GM19438 (cell line): ENCODE results near the gene CENPS.
A peak's percentile ranks its signal among the peaks of the same experiment; 100 is the strongest.
"Not testable (repeated sequence)": the region's sequence is repeated elsewhere in the genome, so short reads cannot be mapped to it uniquely, and the experiment has no call there.

Experiments
- ATAC-seq: cut with Tn5 transposase; IDR thresholded peaks from one replicate; pipeline ENCODE4 v1.9.1; 2021; ENCODE audit warnings: low read depth; ENCODE audit not compliant: unreplicated experiment

Gene CENPS

DNA sequence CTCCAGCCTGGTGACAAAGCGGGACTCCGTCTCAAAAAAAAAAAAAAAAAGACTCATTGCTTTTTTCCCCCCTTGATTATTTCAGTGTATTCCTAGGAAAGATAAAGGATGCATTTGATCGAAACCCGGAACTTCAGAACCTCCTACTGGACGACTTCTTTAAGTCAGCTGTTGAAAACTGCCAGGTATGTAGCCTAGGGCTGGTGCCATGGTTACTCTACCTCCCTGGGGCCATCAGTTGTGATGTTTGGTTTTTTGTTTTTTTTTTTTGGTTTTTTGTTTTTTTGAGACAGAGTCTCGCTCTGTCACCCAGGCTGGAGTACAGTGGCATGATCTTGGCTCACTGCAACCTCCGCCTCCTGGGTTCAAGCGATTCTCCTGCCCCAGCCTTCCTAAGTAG is 11.5 kb upstream of the CENPS start:
- not testable (repeated sequence) for ATAC-seq

DNA sequence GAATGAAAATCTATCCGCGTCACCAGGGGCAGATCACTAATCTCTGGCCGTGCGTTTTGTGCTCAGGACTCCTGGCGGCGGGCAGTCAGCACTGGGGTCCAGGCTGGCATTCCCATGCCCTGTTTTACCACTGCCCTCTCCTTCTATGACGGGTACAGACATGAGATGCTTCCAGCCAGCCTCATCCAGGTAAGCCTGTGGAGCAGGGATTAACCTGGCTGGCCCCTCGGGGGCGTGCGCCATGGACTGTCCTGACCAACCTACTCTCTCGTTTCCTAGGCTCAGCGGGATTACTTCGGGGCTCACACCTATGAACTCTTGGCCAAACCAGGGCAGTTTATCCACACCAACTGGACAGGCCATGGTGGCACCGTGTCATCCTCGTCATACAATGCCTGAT is 10.9 kb upstream of the CENPS start:
- ATAC-seq = no peak

DNA sequence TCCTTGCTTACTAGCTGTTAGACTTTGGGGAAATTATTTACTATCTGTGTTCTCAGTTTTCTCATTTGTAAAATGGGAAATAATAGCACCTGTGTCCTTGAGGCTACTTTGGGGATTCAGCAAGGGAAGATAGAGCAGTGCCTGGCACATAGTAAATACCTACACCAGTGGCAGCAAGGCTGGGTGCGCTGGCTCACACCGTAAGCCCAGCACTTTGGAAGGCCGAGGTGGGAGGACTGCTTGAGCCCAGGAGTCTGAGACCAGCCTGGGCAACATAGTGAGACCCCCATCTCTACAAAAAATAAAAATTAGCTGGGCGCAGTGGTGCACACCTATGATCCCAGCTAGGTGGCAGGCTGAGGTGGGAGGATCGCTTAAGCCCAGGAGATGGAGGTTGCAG is 8.6 kb upstream of the CENPS start:
- ATAC-seq = no peak

DNA sequence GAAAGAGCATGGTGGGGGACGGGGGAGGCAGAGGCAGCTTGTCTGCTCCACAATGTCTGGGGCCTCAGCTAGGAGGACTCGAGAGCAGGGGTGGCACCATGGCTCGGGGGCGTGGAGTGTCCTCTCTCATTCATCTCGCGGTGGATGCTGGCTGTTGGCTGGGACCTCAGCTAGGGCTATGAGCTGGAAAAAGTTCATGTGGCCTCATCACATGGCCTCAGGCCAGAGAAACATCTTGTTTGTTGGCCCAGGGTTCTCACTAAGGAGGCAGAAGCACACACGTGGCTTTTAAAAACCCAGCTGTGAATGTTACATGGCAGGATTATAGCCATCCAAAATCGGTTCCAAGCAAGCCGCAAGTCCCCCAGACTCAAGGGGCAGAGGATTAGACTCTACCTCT is 6.2 kb upstream of the CENPS start:
- ATAC-seq = no peak

DNA sequence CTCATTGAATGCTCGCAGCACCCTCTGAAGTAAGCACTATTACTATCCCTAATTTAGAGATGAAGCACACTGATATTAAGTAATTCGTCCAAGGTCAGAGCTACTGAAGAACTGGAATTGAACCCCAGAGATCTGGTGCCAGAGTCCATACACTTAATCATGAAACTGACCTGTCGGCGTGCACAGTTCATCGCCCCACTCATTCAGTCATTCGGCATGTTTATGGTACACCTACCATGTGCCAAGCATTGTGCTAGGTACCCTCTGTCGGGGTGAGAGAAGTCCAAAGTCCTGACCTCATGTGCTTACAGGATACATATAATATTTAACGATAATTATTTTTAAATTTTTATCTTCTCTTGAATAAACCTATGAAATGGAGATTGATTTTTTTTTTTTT is 5.6 kb upstream of the CENPS start:
- ATAC-seq = no peak

DNA sequence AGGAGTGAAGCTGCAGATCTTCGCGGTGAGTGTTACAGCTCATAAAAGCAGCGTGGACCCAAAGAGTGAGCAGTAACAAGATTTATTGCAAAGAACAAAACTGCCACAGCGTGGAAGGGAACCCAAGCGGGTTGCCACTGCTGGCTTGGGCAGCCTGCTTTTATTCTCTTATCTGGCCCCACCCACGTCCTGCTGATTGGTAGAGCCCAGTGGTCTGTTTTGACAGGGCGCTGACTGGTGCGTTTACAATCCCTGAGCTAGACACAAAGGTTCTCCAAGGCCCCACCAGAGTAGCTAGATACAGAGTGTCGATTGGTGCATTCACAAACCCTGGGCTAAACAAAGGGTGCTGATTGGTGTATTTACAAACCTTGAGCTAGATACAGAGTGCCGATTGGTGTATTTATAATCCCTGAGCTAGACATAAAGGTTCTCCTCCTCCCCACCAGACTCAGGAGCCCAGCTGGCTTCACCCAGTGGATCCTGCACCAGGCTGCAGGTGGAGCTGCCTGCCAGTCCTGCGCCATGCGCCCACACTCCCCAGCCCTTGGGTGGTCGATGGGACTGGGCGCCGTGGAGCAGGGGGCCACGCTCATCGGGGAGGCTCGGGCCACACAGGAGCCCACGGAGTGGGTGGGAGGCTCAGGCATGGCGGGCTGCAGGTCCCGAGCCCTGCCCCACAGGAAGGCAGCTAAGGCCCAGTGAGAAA is 4.3 kb upstream of the CENPS start:
- not testable (repeated sequence) for ATAC-seq

DNA sequence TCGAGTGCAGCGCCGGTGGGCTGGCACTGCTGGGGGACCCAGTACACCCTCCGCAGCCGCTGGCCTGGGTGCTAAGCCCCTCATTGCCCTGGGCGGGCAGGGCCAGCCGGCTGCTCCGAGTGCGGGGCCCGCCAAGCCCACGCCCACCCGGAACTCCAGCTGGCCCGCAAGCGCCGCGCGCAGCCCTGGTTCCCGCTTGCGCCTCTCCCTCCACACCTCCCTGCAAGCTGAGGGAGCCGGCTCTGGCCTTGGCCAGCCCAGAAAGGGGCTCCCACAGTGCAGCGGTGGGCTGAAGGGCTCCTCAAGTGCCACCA is 3.7 kb upstream of the CENPS start:
- ATAC-seq = not testable (repeated sequence)

DNA sequence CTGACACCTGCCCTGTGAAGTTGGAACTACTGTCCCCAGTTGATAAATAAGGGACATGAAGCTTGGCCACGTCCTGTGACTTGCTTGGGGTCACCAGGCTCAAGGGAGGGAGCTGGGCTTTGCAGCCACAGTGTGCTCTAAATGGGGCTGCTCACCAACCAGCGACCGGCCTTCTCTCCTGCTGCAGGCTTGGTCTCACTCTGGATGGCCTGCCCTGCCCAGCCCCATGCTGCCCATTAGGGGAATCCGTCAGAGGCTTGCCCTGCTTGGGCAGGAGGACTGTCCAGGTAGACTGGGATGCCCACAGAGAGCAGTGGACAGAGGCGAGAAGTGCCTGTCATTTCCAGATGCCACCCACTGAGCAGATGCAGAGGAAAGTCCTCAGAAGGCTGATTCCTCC is 1.2 kb upstream of the CENPS start:
- ATAC-seq = no peak

DNA sequence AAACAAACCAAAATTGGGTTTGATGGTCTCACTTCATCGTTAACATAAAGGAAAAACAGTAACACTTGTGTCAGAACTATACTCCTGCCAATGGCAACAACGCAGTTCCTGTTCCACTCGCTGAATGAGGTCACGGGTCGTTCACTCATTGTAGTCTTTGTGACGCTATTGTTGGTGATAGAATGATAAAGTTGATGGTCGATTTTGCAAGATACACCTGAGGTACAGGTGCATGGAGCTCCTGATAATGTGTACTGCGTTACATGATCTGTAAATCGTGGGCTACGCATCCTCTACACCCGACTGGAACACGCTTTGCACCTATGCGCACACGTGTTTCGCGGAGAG is 391 bp upstream of the CENPS start:
- peak; percentile 29 for ATAC-seq

DNA sequence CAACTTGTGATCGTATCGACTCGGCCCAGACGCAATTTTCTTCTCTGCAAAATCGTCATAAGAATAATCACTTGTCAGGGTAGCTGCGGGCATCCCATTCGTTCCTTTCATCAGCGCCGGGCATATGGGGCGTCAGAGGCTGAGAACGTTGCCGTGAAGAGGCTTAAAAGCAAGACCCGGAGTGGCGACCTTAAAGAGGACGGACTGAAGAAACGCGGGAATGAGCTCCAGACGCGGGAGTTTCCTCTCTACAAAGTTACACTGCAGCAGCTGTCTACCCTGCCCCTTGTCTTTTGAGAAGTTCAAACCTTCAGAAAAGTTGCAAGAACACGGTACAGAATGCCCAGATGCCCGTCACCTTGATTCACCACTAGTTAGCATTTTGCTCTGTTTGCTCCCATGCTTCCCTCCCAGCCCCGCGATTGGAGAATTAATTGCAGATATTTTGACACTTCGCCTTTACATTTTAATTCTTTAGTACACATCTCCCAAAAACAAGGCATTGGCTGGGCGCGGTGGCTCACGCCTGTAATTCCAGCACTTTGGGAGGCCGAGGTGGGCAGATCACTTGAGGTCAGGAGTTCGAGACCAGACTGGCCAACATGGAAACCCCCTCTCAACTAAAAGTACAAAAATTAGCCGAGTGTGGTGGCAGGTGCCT is 967 bp downstream of the CENPS start:
- ATAC-seq = no peak

DNA sequence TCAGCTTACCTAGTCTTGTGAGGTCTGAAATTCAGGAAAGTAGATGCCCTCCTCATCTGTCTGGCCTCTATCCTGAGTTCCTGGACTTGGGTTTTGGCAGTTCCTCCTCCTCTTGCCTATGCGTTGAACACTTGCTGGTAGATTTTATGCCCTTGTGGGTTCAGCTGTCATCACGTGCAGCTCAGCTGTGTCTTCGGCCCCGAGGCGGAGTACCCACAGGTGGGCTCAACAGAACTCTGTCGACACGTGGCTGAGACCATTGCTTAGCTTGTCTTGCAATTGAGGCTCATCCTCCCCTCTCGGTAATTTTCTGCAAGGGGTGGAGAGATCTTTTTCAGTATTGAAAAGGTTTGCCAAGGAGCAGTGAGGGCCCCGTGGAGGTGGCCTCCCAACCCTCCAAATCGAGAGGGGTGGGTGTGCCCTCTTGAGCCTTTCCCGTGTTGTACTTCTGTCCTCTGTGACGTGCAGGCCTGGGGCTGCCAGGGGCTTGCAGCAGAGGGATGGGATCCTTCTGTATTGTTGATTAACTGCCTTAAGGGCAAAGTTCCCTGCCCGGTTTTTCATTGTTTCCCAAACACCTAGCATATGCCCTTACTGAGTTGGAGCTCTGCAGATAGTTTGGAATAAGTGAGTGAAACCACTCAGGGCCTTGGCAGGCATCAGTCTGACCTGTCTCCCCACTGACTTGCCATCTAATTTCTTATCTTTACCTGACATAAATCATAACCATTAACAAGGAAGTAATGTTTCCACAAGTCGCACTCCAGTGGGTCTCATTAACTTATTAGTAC is 2.9 kb downstream of the CENPS start:
- ATAC-seq = no peak

DNA sequence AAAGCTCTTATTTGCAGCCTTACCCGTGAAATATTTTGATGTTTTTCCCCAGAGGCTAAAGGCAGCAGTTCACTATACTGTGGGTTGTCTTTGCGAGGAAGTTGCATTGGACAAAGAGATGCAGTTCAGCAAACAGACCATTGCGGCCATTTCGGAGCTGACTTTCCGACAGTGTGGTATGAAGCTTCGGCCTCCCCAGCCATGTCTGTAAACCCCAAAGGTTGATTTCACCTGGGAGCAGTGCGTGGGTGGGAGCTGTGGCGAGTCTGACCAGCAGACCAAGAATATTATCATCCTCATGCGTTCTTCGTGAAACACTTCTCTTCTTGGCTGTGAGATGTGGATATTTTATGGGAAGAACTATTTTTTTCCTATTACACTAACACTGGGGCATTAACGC is 3.6 kb downstream of the CENPS start:
- no peak for ATAC-seq

DNA sequence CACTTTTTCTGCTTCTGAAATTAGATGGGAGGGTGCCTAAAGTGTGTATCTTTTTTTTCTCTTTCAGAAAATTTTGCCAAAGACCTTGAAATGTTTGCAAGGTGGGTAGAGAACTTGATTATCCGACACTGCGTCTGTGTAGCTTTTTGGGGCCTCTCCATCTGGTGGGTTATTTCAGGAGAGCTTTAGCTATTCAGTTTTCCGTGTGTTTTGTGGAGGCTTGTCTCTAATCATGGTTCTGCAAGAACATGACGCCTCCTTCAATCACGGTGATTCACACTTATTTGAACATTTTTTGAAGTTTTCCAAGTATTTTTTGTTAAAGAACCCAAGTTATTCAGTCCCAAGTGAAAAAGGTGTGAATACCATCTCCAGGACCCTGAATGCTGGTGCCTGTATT is 4.4 kb downstream of the CENPS start:
- ATAC-seq = no peak

DNA sequence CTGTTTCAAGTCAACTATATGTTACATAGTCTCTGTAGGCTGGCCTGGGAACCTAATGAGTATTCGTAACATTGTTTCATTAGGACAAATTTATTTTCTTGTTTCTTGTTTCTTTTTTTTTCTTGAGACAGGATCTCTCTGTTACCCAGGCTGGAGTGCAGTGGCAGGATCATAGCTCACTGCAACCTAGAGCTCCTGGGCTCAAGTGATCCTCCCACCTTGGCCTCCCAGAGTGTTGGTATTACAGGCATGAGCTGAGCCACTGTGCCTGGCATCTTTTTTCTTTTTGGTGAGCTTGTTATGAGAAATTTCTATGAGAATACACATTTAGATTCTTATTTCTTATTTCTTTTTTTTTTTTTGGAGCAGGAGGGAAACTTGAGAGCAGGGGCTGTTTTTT is 6.8 kb downstream of the CENPS start:
- ATAC-seq = no peak

DNA sequence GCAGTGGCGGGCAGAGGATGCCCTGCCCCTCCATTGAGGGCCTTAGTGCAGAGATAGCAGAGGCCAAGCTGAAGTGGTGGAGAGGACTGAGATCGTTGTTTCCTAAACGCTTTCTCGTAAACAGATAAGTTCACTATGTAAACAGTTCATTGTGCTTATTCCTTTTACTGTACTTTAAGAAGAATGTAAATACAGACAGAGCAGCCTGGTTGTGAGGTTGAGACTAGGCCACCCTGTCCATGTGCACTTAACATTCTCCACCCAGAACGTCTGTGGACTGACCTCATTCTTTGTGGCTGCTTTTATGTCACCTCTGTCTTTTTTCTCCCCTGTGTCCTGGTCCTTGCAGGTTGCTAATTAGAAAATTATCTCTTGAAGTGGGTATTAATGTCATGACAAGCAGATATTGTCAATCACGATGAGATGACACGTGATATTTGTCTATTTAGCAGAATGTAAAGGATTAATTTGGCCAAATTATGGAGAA is 8.5 kb downstream of the CENPS start:
- no peak for ATAC-seq

DNA sequence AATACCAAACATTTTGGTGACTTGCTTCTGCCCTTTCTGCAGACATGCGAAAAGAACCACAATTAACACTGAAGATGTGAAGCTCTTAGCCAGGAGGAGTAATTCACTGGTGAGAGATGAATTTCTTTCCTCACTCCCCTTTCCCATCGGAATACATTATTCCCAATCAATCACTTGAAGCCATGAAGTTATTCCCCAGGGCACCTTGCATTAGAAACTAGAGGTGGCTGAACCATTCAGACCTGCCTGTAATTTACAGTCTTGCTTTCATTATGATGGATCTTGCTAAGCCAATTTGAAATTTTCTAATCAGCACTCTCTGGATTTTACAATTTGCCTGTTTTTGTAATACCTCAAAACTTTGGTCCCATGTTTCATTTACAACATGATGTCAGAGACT is 10.1 kb downstream of the CENPS start:
- ATAC-seq = no peak

DNA sequence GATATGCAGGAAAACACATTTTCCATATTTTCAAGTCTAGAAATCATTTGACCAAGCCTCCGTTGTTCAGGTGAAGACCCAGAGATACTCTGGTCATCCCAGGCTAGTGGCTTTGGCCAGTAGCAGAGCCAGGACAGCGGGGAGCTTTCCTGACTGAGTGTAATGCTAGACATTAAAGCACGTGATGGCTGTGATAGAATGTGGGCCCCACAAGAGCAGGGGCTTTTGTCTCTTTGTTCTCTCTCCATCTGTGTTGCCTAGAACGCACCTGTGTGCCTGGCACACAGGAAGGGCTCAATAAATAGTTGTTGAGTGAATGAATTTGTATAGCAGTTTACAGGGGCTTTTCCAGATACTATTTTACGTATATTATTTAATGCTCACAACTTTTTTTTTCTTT is 10.6 kb downstream of the CENPS start:
- ATAC-seq = no peak

DNA sequence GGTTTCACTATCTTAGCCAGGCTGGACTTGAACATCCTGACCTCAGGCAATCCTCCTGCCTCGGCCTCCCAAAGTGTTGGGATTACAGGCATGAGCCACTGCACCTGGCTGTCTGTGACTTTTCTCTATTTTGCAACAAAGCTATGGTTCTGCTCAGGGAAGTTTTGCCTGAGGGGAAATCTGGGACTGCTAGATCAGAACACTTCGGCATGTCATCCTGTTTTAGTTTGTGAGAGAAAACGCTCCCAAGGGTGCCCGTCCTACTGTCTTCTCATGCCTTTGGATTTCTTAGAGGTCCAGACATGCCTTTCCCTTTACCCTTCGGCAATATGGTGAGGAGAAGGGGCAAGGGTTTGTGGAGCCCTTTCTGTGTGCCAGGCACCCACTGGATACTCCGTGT is 14.0 kb downstream of the CENPS start:
- ATAC-seq = no peak

DNA sequence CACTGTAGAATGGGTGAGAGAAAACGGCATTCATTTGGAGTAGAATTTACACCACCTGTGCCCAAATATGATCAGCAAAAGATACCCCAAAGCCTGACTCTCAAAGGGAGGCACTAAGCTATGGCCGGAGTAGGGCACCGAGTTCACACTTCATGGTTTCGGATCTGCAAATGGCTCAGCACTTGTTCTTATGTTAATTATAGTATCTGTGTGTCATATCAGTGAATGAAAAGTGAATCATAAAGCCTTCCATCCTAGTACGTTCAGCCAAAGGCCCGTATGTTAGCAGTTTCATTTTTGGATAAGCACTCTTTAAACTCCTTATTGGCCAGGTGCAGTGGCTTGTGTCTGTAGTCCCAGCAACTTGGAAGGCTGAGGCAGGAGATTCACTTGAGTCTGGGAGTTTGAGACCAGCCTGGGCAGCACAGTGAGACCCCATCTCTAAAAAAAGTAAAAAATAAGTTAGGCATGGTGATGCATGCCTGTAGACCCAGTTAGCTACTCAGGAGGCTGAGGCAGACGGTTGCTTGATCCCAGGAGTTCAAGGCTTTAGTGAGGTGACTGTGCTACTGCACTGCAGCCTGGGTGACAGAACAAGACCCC is 14.7 kb downstream of the CENPS start:
- no peak for ATAC-seq

DNA sequence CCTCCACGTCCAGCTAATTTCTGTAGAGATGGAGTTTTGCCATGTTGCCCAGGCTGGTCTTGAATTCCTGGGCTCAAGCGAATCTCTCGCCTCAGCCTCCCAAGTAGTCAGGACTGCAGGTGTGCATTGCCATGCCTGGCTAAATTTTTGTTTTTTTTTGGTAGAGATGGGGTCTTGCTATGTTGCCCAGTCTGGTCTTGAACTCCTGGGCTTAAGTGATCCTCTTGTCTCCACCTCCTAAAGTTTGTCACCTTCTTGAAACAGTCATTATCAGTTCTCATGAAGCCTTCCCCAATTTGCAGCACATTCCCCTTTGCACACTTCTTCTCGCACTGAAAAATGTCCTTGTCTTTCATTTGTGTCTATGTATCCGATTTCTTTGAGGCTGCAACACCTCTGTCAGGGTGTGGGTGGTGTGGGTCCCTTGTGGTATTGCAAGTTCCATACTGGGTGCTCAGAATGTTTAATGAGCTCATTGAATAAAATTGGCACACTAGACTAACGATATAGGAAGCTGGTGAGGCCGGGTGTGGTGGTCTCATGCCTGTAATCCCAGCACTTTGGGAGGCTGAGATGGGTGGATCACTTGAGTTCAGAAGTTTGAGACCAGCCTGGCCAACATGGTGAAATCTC is 16.7 kb downstream of the CENPS start:
- no peak for ATAC-seq

DNA sequence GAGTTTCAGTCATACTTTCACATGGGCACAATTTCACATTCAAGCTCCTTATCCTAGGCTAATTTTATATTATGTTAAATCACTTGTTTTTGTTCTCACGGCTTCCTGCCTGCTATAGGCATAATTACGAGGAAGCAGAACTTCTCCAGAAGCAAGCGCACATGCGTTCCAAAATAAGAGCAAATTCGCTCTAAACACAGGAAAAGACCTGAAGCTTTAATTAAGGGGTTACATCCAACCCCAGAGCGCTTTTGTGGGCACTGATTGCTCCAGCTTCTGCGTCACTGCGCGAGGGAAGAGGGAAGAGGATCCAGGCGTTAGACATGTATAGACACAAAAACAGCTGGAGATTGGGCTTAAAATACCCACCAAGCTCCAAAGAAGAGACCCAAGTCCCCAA is 19.5 kb downstream of the CENPS start, which contains the start of gene CORT:
Gene CORT, plus strand, starts transcription at position 281 of the 400 bp plus-strand sequence. CDS start 193 bp downstream, outside the sequence.
- no peak for ATAC-seq
